ENCODE results near the gene CBFA2T3.

DNA sequence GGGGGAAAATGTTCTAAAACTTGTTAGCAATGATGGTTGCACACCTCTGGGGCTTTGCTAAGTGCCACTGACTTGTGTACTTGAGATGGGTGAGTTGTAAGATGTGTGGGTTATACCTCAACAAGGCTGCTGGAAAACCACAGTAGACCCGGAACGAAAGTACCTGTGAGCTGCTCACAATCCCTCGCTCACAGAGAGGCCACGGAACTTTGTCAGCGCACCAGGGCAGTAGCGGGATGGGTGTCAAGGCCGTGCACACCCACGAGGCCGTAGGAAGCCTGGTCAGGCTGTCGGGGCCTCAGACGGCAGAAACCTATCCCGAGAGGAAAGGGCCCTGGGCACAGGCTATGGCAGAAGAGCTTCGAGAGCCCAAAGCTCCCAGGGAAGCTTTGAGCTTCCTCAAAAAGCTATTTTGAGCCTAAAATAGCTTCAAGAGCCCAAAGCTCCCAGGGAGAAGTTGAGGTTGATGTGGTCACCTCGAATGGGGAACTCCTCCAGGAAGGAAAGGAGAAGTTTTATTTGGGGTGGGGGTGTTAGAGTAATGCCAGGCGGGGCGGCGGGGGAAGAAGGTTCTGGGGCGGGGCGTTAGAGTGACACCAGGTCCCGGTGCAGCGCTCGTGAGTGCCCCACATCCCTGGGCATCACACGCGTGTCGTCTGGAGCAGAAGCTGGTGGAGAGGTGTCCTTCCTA lies 19.0 kb downstream of the CBFA2T3 start:
- TF ChIP-seq, protein P1, sequence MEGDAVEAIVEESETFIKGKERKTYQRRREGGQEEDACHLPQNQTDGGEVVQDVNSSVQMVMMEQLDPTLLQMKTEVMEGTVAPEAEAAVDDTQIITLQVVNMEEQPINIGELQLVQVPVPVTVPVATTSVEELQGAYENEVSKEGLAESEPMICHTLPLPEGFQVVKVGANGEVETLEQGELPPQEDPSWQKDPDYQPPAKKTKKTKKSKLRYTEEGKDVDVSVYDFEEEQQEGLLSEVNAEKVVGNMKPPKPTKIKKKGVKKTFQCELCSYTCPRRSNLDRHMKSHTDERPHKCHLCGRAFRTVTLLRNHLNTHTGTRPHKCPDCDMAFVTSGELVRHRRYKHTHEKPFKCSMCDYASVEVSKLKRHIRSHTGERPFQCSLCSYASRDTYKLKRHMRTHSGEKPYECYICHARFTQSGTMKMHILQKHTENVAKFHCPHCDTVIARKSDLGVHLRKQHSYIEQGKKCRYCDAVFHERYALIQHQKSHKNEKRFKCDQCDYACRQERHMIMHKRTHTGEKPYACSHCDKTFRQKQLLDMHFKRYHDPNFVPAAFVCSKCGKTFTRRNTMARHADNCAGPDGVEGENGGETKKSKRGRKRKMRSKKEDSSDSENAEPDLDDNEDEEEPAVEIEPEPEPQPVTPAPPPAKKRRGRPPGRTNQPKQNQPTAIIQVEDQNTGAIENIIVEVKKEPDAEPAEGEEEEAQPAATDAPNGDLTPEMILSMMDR (IDR thresholded peaks at IDR 0.05; ENCODE audit: low read depth, low read length) = no peak
- TF ChIP-seq EZH2phosphoT487 (IDR thresholded peaks at IDR 0.05; ENCODE audit: low read depth) = no peak
